ENCODE measurements around the gene LAMC2.

DNA sequence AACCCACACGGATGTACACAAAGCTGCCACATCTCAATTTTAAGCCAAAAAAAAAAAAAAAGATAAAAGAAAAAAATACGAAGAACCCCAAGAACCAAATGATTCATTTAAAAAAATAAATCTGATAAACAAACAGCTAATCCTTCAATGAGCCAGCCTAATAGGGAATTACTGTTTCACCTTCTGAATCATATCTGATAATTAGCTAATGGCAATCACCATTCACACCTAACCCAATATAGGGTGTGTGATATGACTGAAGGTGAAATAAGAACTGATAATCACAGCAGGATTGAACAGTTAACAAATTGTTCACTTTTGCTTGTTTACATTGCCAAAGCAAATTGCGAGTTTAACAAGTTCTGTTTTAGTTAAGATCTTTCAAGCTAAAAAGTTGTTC lies 61.4 kb downstream of the LAMC2 start:
- no peak for TF ChIP-seq POLR2A (IDR thresholded peaks at IDR 0.05)
- TF ChIP-seq, protein P1, sequence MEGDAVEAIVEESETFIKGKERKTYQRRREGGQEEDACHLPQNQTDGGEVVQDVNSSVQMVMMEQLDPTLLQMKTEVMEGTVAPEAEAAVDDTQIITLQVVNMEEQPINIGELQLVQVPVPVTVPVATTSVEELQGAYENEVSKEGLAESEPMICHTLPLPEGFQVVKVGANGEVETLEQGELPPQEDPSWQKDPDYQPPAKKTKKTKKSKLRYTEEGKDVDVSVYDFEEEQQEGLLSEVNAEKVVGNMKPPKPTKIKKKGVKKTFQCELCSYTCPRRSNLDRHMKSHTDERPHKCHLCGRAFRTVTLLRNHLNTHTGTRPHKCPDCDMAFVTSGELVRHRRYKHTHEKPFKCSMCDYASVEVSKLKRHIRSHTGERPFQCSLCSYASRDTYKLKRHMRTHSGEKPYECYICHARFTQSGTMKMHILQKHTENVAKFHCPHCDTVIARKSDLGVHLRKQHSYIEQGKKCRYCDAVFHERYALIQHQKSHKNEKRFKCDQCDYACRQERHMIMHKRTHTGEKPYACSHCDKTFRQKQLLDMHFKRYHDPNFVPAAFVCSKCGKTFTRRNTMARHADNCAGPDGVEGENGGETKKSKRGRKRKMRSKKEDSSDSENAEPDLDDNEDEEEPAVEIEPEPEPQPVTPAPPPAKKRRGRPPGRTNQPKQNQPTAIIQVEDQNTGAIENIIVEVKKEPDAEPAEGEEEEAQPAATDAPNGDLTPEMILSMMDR (IDR thresholded peaks at IDR 0.05), result no peak
